ENCODE measurements around the gene SLC39A10.

SLC39A10 gene

GRCh38 chr2:195758846-195759245 is 101.8 kb downstream of the SLC39A10 start:
- no peak for DNase-seq (ENCODE audit: extremely low read depth, low read depth)
- no peak for TF ChIP-seq CTCF (IDR thresholded peaks at IDR 0.05; ENCODE audit: low read depth, low read length)

GRCh38 chr2:195759877-195760276 is 102.9 kb downstream of the SLC39A10 start:
- no peak for DNase-seq (ENCODE audit: extremely low read depth, low read depth)
- TF ChIP-seq CTCF (IDR thresholded peaks at IDR 0.05; ENCODE audit: low read depth, low read length), result no peak

- DNase-seq (ENCODE audit: extremely low read depth, low read depth), result no peak
- no peak for TF ChIP-seq CTCF (IDR thresholded peaks at IDR 0.05; ENCODE audit: low read depth, low read length)
These were observed 106.8 kb downstream of the SLC39A10 start for GRCh38 chr2:195763866-195764265.

GRCh38 chr2:195766691-195767090 is 109.7 kb downstream of the SLC39A10 start:
- no peak for TF ChIP-seq CTCF (IDR thresholded peaks at IDR 0.05; ENCODE audit: low read depth, low read length)
- no peak for DNase-seq (ENCODE audit: extremely low read depth, low read depth)

- no peak for DNase-seq (ENCODE audit: extremely low read depth, low read depth)
- TF ChIP-seq CTCF (IDR thresholded peaks at IDR 0.05; ENCODE audit: low read depth, low read length), result no peak
These were observed 111.4 kb downstream of the SLC39A10 start for GRCh38 chr2:195768431-195768830.

- TF ChIP-seq CTCF (IDR thresholded peaks at IDR 0.05; ENCODE audit: low read depth, low read length), result no peak
- no peak for DNase-seq (ENCODE audit: extremely low read depth, low read depth)
These were observed 112.9 kb downstream of the SLC39A10 start for GRCh38 chr2:195769975-195770374.

GRCh38 chr2:195779491-195779890 is 122.5 kb downstream of the SLC39A10 start:
- no peak for DNase-seq (ENCODE audit: extremely low read depth, low read depth)
- TF ChIP-seq CTCF (IDR thresholded peaks at IDR 0.05; ENCODE audit: low read depth, low read length), result no peak
